Pons (tissue), 1 donor: ENCODE measurements around the gene MEI4.
"Not testable (repeated sequence)": the region's sequence is repeated elsewhere in the genome, so short reads cannot be mapped to it uniquely, and the experiment has no call there.

Experiments used
- DNase-seq: peaks from one replicate; pipeline ENCODE4 v3.0.0-alpha.2; 2016; ENCODE audit warnings: low spot score

The MEI4 gene

DNA sequence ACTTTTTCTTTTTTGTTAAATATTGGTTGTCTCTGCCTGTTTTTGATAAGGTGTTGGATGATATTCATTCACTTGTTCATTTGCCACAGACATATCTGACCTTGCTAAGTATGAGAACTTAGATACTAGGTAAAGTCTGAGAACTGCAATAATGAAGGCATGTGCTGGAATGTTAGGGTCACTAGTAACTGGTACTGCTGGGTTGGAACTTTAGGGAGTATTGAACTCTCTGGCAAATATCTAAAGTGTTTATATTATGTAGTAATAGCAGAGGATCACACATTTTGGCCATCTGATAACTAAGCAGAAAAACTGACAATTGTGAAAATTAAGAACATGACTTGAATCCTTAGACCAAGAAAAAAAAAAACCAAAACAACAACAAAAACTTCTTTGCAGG is 162.7 kb downstream of the MEI4 start:
- DNase-seq, result no peak

DNA sequence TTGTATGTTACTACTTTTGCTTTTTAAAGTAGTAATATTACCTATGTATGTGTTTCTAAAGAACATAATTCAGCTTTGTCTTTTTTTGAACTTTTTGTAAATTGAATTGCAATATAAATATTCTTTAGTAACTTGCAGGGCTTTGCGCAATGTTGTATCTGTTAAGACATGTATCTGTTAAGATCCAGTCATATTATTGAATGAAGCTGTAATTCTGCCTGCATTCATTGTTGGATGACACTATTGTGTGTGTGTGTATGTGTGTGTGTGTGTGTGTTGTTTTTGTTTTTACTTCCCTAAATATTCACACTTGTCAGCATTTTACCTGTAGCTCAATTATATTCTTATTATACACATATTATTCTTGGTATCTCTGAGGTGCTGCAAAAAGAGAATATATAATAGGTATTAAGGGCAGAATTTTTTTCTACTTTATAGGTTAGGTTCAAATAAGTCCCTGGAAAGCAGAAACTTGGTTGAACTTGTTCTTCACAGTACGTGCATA is 164.0 kb downstream of the MEI4 start:
- no peak for DNase-seq

DNA sequence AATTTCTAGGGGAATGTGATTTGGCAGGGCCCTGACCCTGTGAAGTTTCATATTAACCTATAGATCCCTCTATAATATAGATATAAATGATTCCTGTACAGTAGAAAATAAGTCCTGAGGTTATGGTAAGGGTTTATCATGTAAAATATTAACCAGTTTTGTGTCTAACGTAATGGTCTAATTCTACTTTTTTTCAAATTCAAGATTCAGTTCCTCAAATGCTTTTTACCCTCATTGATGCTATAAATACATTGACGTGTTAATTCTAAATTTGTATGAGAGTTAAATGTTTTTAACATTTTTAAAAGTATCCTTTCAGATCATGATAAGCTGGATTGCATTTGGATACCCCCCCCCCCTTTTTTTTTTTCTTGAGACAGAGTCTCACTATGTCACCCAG is 169.4 kb downstream of the MEI4 start:
- no peak for DNase-seq

DNA sequence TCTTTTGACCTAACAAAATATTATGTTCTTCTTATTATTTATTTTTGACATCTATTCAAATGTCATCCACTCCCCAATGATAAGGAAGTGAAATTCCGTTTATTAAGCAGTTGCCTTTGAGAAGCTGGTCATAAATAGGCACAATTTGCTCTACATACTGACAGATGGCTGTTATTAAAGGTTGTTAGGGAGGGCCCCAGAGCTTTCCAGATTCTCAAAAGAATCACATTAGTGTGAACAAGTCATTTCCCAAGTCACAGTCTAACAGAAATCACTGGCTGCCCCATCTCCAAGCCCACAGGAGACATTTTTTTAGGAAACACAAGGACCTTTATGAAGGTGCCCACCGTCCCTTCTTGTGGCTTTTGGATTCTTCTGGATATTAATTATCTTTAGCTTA is 172.4 kb downstream of the MEI4 start:
- DNase-seq, result no peak

DNA sequence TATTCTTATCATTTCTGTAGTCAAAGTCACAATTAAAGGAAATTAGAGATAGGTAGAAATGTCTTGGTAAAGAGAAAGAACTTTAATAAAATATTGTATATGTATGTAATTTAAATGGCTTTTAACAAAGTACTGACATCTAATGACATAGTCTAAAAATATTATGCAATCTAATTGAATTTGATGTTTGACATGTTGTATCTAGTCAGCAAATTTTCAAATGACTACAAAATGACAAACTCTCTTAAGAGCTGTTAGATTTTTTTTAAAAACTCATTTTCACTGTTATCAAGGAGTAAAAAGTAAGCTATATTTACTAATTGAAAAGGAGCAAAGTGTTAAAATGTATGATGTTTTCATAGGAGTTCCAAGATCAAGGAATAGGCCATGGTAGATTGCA is 176.9 kb downstream of the MEI4 start:
- no peak for DNase-seq

DNA sequence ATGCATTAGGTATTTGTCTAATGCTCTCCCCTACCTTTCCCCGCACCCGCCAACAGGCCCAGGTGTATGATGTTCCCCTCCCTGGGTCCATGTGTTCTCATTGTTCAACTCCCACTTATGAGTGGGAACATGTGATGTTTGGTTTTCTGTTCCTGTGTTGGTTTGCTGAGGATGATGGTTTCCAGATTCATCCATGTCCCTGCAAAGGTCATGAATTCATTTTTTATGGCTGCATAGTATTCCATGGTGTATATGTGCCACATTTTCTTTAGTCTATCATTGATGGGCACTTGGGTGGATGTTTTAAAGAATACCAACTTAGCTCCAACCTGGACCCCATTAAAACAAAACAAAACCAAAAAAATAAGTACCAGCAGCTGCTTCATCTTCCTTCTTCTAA is 180.9 kb downstream of the MEI4 start:
- not testable (repeated sequence) for DNase-seq

DNA sequence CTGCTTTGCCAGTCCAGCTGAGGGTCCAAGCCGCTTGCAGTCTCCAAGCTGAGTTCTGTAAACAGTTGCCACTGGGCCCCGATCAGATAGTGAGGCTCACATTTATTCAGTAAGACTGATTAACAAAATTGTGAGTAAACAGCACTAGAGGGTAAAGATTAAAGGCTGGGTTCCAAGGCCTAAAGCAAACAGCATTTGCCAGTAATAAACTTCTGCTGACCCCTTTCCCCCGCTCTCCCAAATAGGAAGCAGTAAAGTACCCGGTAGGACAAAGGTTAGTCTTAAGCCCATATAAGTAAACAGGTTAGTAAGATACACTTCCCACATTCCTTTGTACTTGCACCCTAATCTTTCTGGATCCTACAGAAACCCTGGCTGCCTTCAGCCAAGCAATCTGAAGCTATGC is 181.8 kb downstream of the MEI4 start:
- DNase-seq, result no peak

DNA sequence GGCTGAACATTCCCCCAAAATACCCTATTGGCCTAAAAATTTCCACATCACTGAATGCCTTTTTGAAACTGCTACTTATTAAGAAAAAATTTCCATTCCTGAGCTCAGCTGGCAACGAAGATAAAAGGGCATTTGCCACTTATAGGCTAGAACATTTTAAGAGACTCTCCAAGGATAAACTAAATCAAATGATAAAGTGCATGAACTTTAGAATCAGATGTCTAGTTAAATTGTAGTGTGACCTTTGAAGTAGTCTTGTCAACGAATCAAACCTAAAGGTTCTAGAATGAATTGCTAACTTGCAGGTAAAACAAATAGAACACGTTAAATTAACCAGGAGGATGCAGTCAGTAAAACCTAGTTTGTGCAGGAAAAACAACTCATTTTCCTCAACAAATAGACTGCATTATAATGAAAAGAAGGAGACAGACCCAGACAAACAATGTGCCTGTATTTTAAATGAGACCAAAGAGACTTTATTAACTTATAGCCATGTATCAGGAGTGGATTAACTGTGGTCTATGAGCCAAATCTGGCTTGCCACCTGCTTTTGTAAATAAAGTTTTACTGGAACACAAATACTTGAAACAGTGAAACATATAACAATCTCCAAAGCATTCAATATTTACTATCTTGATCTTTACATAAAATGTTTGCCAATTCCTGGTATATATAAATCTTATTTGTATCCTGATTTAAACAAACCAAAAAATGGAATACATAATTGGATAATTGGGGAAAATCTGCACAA is 184.4 kb downstream of the MEI4 start:
- peak; percentile 1 for DNase-seq

DNA sequence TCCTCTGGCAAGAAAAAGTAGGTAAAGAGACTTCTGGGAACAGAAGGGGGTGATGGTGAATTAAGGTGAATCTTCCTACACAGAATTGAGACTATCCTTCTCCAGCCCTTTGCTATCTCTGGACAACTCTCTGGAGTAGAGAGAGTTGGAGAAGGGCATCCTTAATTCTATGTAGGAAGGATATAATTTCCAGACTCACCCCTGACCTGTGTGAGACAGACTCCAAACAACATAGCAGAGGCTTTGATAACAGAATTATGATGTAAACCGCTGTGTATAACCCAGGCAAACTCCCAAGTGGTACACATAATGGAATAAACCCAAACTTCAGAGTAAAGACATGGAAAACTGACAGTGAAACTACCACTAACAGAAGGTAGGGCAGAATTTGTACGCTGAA is 186.5 kb downstream of the MEI4 start:
- DNase-seq, result no peak

DNA sequence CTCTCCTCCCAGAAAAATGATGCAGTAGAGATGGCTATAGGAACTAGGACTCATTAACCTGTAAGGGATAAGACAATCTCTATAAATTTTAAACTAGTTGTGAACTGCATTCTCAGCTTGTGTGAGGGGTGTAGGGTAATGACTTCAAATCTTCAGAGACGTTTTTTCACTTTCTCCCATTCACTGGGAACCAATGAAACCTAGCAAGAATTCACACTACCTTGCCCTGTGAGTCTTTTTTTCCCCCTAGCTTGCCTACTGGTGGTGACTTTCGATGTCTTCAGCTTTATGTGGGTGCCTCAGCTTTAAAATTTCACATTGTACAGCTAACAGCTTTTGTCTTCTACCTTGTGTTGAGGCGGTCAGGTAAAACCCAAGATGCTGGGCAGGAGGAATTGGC is 192.0 kb downstream of the MEI4 start:
- no peak for DNase-seq

DNA sequence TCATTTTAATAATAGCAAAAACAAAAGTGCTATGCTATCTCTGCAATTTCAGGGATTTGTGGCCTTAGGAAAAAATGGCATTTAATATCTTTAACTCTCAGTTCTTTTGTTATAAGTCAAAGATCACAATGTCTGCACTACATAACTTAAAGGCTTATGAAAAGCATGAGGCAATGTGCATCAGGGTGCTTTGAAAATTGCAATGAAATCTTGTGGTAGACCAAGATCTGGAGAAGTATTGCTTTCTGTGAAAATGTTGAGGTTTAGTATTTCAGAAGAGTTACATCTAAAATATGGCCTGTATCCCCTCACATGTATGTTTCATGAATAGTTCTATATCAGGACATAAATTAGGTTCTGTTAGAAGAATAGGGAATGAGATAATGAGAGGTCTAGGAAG is 200.6 kb downstream of the MEI4 start:
- no peak for DNase-seq

DNA sequence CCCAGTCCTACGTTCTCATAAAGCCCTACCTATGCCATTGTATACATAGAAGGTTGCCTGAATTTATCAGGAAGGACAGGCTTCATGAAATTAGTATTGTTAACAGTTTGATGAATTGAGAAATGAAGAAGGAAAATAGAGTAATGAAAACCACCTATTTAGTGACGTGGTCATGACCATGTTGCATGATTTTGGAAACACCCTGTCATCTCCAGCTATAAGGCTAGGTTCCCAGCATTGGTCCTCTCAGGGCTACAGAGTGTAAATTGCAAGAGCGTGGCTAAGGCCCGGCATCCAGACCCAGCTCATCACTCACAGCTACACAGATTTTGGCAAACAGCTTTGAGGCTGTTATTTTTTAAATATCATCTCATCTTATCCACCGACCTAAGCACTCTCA is 203.6 kb downstream of the MEI4 start:
- no peak for DNase-seq

DNA sequence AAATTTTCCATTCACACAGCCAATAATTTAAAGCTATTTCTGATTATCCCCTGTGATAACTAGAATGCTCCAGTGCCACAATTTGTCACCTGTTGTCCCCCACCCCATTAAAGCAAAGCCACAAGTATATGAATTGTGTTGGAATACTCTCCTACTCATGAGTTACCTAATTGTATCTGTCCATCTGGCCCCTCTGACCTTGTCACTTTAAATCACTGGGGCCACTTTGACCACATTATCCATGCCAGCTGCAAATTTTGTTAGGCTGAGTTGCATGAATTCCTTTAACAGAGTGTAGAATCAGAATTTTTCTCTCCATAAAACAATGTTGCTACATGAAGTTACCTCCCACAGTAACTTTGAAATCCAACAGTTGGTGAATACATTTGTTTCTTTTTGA is 204.6 kb downstream of the MEI4 start:
- DNase-seq, result no peak

DNA sequence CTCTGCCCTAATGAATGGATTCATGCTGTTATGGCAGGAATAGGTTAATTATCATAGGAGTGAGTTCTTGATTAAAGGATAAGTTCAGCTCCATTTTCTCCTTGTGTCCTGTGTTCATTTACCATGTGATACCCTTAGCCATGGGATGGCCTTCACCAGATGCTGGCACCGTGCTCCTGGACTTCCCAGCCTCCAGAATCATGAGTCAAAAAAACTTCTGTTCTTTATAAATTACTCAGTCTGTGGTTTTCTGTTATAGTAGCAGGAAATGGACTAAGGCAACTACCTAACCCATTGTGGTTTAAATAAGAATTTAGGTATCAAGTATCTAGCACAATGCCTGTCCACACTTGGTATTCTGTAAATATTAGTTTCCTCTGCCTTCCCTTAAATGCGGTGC is 223.5 kb downstream of the MEI4 start:
- no peak for DNase-seq

DNA sequence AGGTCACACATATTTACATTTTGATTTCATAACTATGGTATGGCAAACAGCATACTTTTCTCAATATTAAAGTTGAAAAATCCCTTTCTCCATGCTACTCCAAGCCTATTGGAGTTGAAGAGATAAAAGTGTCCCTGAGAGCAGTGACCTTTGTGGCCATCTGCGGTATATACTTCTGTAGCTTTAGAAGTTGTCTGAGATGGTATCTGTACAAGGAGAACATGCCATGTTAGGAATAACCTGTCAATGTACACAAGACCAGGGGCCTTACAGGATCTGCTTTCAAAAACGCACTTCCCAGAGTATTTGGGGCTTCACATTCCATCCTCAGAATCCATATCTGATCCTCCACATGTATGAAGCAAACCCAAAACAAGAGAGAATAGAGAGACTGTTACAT is 226.7 kb downstream of the MEI4 start:
- no peak for DNase-seq

DNA sequence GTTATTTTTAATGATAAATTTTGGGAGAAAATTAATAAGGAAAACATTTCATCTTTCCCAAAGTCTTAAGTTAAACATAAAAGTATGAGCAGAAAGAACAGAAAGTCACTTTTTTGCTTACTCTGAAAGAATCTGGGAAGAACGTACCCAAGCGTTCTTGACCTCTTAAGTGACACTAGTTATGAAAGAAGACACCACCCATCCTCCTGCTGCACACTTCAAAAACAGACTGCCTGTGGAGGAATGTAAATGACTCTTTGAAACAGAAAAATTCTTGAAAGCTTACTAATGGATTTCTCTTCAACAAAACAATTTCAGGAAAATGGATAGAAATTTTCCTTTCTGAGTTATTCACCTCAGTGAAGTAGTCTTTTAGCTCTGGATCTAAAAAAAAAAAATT is 227.7 kb downstream of the MEI4 start:
- DNase-seq, result no peak

DNA sequence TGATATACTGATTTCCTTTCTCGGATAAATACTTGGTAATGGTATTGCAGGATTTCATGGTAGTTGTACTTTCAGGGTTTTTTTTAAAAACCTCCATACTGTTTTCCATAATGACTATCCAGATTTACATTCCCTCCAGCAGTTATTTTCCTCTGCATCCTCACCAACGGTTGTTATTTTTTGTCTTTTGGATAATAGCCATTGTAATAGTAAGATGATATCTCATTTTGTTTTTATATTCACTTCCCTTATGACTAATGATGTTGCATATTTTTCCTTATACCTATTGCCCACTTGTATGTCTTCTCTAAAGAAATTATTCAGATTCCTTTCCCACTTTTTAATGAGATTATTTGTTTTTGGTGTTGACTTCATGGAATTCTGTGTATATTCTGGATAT is 231.0 kb downstream of the MEI4 start:
- DNase-seq, result no peak

DNA sequence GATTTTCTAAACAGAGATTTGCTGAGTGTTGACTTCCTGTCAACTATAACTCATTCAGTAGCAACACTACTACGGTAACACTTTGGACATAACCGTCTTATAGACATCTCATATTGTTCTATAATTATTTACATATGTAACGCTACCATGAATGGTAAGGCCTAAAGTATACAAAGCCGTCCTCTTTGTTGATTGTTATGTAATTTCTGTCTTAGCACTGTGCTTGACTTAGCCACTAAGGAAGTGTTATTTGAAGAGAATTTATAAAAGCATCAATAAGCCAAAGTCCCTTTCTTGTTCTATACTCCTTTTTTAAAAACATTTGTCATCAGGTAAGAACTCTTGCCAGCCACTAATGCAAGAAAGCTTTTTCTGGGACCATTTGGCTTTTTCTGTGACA is 240.6 kb downstream of the MEI4 start:
- DNase-seq, result no peak

DNA sequence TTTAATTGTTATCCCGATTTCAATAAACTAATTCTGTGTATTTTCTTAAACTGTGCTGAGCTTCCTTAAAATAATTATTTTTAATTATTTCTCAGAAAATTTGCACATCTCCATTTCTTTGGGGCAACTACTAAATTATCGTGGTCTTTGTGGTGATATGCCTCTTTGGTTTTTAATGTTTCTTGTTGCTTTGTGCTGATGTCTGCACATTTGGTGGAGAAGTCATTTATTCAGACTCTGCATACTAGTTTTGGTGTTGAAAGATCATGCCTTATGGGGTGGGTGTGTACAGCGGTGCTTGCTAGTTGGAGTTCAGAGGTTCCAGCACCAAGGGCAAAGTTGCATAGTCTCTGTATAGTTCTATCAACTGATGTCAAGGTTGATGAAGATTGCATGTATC is 253.2 kb downstream of the MEI4 start:
- no peak for DNase-seq

DNA sequence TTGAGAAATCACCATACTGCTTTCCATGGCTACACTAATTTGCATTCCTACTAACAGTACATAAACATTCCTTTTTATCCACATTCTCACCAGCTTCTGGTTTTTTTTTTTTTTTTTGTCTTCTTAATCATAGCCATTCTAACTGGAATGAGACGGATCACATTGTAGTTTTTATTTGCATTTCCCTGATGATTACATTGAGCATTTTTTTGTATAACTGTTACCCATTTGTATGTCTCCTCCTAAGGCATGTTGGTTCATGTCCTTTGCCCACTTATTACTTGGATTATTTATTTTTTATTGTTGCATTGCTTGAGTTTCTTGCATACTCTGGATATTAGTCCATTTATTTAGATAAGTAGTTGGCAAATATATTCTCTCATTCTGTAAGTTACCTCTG is 258.0 kb downstream of the MEI4 start:
- DNase-seq, result no peak

DNA sequence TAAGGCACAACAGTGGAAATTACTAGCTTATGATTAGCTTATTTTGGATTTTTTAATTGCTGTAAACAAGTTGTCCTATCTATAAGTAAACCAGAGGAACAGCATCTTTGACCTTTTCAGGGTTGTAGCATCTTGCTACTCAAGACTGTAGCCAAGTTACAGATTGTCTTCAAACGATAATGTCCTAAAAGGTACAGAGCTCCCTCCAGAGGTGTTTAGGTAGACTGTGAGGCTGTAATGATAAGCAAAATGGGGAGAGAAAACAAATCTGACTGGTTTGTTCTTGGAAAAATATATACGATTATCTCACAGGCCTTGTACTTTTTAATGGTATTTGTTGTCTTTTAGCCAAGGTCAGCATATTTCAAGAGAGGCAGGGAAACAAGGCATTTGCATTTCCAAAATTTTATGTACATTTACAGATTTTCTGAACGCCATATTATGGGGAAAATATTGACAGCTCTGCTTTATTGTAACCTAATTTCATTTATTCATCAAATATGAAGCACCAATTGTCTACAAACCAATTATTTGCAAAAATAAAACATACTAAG is 273.4 kb downstream of the MEI4 start:
- peak; percentile 11 for DNase-seq

DNA sequence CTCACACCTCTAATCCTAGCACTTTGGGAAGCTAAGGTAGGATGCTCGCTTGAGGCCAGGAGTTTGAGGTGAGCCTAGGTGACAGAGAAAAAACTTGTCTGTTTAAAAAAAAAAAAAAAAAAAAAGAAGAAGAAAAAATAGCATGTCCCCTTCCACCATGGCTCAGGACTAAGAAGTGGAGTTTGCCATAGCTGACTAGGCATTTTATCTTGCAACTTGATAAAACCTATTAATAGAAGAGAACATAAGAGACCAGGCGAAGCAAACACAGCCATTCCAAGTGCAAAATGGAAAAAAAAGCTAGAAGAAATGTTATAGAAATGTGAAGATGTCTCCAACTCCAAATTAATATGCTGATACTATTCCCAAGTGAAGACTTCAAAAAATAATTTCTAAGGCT is 277.5 kb downstream of the MEI4 start:
- no peak for DNase-seq

DNA sequence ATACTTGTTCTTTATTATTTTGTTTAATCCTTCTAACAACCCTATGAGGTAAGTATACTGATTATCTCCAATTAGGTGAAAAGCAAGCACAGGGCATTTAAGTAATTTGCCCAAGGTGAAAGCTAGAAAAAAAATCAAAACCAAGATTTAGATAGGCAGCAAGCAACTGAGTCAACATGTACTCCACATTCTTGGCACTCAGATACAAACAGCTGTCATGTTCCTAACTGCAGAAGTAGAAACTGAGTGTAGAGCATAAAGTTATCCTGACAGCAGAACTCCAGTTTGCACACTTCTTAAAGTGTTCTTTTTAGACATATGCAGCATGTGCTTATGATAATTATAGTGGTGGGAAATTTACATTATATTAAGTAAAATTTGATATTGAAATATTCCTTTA is 278.1 kb downstream of the MEI4 start:
- peak; percentile 15 for DNase-seq

DNA sequence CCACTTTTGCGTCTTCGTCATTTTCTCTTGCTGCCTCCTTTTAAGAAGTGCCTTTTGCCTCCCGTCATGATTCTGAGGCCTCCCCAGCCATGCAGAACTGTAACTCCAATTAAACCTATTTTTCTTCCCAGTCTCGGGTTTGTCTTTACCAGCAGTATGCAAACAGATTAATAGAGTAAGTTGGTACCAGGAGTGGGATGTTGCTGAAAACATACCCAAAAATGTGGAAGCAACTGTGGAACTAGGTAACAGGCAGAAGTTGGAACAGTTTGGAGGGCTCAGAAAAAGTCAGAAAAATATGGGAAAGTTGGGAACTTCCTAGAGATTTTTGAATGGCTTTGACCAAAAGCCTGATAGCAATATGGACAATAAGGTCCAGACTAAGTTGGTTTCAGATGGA is 309.2 kb downstream of the MEI4 start:
- no peak for DNase-seq
